SK-N-SH treated with all-trans-retinoic acid at 6 μM for 48 hours (cell line): ENCODE data around the gene EHD1.

ENCODE experiments used
- ATAC-seq: fragments of 200-7000 bp; cut with Tn5 transposase; 3 replicates; pipeline ENCODE4 v1.9.1; 2020; ENCODE audit warnings: mild to moderate bottlenecking, moderate library complexity
- BACH2 ChIP-seq: fragments of 250-450 bp; sonication (Bioruptor Pico); IDR thresholded peaks from 2 replicates; pipeline ENCODE4 v1.9.0; 2021; ENCODE audit warnings: mild to moderate bottlenecking, borderline replicate concordance
- CSDC2 ChIP-seq: fragments of 250-450 bp; sonication (Bioruptor Pico); IDR thresholded peaks from 2 replicates; pipeline ENCODE4 v1.5.0; 2020; ENCODE audit warnings: mild to moderate bottlenecking, moderate library complexity
- ESRRG ChIP-seq: fragments of 250-450 bp; sonication (Bioruptor Pico); IDR thresholded peaks from 2 replicates; pipeline ENCODE4 v1.6.1; 2021; ENCODE audit warnings: mild to moderate bottlenecking
- OSR1 ChIP-seq: fragments of 250-450 bp; sonication (Bioruptor Pico); IDR thresholded peaks from 2 replicates; pipeline ENCODE4 v1.8.0; 2022; ENCODE audit warnings: moderate library complexity, mild to moderate bottlenecking, inconsistent platforms
- PPARA ChIP-seq: fragments of 250-450 bp; sonication (Bioruptor Pico); IDR thresholded peaks from 2 replicates; pipeline ENCODE4 v1.5.0; 2020; ENCODE audit warnings: mild to moderate bottlenecking, borderline replicate concordance
- RARB ChIP-seq: fragments of 250-450 bp; sonication (Bioruptor Pico); IDR thresholded peaks from 2 replicates; pipeline ENCODE4 v1.8.0; 2021; ENCODE audit warnings: mild to moderate bottlenecking, moderate library complexity
- SNAI2 ChIP-seq: fragments of 250-450 bp; sonication (Bioruptor Pico); IDR thresholded peaks from 2 replicates; pipeline ENCODE4 v1.5.0; 2020; ENCODE audit warnings: mild to moderate bottlenecking, moderate library complexity
- TOX ChIP-seq: fragments of 250-450 bp; sonication (Bioruptor Pico); IDR thresholded peaks from 2 replicates; pipeline ENCODE4 v1.8.0; 2021; ENCODE audit warnings: mild to moderate bottlenecking, moderate library complexity, borderline replicate concordance
- ZFP3 ChIP-seq: fragments of 250-450 bp; sonication (Bioruptor Pico); IDR thresholded peaks from 2 replicates; pipeline ENCODE4 v1.5.0; 2020; ENCODE audit warnings: mild to moderate bottlenecking, moderate library complexity
- ZNF565 ChIP-seq: fragments of 450-650 bp; formaldehyde crosslinking; conservative IDR thresholded peaks from 2 replicates; pipeline ENCODE4 v1.5.0; 2020; ENCODE audit warnings: low read depth, mild to moderate bottlenecking, moderate library complexity
- ZNF70 ChIP-seq: fragments of 450-650 bp; formaldehyde crosslinking; IDR thresholded peaks from 2 replicates; pipeline ENCODE4 v1.5.0; 2020; ENCODE audit warnings: mild to moderate bottlenecking, moderate library complexity
- ZNF8 ChIP-seq: fragments of 450-650 bp; formaldehyde crosslinking; IDR thresholded peaks from 2 replicates; pipeline ENCODE4 v1.5.0; 2020; ENCODE audit warnings: mild to moderate bottlenecking, moderate library complexity
- TF ChIP-seq, protein P1 (sequence below): fragments of 250-450 bp; sonication (Bioruptor Pico); IDR thresholded peaks from 2 replicates; pipeline ENCODE4 v1.5.1; 2020; ENCODE audit warnings: low read depth, mild to moderate bottlenecking, moderate library complexity
- TF ChIP-seq, protein P2 (sequence below): fragments of 250-450 bp; sonication (Bioruptor Pico); IDR thresholded peaks from 2 replicates; pipeline ENCODE4 v1.8.0; 2020; ENCODE audit warnings: mild to moderate bottlenecking, moderate library complexity, borderline replicate concordance
- TF ChIP-seq, protein P3 (sequence below): fragments of 250-450 bp; sonication (Bioruptor Pico); IDR thresholded peaks from 2 replicates; pipeline ENCODE4 v1.8.0; 2021; ENCODE audit warnings: low read depth, mild to moderate bottlenecking, moderate library complexity, borderline replicate concordance
- TF ChIP-seq, protein P4 (sequence below): fragments of 250-450 bp; sonication (Bioruptor Pico); IDR thresholded peaks from 2 replicates; pipeline ENCODE4 v1.5.0; 2020; ENCODE audit warnings: mild to moderate bottlenecking, moderate library complexity

The EHD1 gene

DNA sequence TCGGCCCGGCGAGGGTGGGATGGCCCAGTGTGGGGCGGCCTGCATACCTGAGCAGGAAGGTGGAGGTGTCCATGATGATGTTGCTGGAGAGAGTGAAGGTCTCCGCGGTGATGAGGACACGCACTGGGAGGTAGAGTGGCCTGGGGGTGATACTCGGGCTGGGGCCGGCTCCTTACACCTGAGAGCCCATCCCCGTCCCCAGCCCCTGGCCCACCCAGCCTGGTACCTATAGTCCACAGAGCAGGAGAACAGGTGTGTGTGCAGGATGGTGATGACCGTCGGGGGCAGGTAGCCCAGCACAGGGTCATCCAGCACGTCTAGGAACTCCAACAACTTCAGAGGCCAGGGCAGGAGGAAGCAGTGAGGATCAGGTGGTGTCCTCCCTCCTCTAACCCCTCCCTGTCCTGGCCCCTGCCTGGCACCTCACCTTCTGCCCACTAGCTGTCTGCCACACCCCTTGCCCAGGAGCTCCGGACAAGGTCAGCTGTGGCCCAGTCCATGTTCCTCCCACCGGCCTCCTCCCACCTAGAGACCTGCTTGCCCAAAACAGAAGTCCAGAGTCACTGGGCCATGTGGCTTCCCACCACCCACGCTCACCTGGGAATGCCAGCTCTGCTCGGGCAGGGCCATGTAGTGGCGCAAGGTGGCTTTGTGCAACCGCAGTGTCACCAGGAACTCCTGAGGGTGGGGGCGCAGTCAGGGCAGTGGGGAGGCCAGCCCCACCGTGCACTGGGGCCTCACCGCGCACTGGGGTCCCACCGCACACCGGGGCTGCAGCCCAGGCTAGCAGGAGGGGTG is 27.3 kb upstream of the EHD1 start (continued):
- TF ChIP-seq, protein P1, sequence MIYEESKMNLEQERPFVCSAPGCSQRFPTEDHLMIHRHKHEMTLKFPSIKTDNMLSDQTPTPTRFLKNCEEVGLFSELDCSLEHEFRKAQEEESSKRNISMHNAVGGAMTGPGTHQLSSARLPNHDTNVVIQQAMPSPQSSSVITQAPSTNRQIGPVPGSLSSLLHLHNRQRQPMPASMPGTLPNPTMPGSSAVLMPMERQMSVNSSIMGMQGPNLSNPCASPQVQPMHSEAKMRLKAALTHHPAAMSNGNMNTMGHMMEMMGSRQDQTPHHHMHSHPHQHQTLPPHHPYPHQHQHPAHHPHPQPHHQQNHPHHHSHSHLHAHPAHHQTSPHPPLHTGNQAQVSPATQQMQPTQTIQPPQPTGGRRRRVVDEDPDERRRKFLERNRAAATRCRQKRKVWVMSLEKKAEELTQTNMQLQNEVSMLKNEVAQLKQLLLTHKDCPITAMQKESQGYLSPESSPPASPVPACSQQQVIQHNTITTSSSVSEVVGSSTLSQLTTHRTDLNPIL (CRISPR knock-in tag), result no peak
- no peak for TF ChIP-seq ZFP3 (CRISPR knock-in tag)

DNA sequence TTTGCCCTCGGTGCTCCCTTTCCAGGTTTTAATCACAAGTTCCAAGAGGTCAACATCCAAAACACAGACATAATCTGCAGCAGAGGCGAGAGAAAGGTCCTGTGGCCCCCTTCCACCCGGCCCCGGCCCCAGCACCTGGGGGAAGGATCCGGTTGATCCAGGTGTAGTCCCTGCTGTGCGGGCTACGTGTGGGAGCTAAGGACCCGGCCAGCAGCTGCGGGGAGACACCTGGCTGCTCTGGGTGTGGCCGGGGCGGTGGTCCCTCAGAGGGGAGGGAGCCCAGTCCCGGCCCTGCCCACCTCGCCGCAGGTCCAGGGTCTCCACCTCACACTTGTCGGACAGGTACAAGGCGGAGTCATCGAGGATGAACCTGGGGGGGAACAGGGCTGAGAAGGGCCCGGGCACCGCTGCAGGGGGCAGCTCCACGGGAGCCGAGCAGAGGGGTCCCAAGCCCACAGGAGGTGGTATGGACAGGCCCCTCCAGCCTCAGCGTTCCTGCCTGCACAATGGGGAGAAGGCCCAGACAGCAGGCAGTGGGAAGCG is 24.9 kb upstream of the EHD1 start:
- no peak for TF ChIP-seq SNAI2
- no peak for ATAC-seq

DNA sequence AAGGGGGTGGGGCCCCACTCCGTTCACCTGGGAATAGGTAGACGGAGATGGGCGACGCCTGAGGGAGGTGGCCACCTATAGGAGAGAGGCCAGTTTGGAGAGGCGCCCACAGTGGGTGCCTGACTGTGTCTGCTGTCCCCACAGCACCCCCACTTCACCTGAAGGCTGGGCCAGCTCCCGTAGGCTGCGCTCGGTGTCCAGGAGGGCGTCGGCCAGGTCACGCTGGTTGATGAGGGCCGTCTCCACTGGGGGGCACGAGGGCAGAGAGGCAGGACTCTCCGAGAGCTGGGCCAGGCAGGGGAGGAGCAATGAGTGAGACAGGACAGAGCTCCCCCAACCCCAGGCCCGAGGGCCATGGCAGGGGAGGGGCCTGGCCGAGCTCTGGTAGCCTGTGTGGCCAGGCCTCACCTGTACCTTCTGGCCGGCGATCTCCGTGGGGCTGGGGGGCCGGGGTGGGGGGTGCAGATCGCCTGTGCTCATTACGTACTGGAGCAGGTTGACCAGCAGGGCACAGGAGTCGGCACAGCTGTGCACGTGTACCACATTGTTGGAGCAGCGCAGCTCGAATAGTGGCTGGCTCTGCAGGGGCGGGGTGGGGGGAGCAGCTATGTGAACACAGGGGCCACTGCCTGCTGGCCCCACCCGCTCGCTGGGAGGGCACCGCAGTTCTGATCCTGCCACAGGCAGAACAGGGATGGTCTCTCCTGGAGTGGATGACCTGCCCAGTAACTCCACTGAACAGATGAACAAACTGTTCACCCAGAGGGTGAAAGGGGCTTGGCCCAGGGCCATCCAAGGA is 23.9 kb upstream of the EHD1 start:
- TF ChIP-seq ZNF8 (CRISPR knock-in tag) (no peak), ZNF565 (no peak), BACH2 (CRISPR knock-in tag) (no peak), CSDC2 (CRISPR knock-in tag) (no peak), SNAI2 (no peak), ZNF70 (CRISPR knock-in tag) (no peak), PPARA (CRISPR knock-in tag) (no peak), TOX (CRISPR knock-in tag) (no peak), ESRRG (no peak)
- TF ChIP-seq, protein P2, sequence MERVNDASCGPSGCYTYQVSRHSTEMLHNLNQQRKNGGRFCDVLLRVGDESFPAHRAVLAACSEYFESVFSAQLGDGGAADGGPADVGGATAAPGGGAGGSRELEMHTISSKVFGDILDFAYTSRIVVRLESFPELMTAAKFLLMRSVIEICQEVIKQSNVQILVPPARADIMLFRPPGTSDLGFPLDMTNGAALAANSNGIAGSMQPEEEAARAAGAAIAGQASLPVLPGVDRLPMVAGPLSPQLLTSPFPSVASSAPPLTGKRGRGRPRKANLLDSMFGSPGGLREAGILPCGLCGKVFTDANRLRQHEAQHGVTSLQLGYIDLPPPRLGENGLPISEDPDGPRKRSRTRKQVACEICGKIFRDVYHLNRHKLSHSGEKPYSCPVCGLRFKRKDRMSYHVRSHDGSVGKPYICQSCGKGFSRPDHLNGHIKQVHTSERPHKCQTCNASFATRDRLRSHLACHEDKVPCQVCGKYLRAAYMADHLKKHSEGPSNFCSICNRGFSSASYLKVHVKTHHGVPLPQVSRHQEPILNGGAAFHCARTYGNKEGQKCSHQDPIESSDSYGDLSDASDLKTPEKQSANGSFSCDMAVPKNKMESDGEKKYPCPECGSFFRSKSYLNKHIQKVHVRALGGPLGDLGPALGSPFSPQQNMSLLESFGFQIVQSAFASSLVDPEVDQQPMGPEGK (CRISPR knock-in tag), result no peak
- TF ChIP-seq, protein P1 (CRISPR knock-in tag), result no peak
- TF ChIP-seq, protein P3, sequence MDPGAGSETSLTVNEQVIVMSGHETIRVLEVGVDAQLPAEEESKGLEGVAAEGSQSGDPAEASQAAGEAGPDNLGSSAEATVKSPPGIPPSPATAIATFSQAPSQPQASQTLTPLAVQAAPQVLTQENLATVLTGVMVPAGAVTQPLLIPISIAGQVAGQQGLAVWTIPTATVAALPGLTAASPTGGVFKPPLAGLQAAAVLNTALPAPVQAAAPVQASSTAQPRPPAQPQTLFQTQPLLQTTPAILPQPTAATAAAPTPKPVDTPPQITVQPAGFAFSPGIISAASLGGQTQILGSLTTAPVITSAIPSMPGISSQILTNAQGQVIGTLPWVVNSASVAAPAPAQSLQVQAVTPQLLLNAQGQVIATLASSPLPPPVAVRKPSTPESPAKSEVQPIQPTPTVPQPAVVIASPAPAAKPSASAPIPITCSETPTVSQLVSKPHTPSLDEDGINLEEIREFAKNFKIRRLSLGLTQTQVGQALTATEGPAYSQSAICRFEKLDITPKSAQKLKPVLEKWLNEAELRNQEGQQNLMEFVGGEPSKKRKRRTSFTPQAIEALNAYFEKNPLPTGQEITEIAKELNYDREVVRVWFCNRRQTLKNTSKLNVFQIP (CRISPR knock-in tag), result no peak
- TF ChIP-seq, protein P4, sequence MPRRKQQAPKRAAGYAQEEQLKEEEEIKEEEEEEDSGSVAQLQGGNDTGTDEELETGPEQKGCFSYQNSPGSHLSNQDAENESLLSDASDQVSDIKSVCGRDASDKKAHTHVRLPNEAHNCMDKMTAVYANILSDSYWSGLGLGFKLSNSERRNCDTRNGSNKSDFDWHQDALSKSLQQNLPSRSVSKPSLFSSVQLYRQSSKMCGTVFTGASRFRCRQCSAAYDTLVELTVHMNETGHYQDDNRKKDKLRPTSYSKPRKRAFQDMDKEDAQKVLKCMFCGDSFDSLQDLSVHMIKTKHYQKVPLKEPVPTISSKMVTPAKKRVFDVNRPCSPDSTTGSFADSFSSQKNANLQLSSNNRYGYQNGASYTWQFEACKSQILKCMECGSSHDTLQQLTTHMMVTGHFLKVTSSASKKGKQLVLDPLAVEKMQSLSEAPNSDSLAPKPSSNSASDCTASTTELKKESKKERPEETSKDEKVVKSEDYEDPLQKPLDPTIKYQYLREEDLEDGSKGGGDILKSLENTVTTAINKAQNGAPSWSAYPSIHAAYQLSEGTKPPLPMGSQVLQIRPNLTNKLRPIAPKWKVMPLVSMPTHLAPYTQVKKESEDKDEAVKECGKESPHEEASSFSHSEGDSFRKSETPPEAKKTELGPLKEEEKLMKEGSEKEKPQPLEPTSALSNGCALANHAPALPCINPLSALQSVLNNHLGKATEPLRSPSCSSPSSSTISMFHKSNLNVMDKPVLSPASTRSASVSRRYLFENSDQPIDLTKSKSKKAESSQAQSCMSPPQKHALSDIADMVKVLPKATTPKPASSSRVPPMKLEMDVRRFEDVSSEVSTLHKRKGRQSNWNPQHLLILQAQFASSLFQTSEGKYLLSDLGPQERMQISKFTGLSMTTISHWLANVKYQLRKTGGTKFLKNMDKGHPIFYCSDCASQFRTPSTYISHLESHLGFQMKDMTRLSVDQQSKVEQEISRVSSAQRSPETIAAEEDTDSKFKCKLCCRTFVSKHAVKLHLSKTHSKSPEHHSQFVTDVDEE (CRISPR knock-in tag), result no peak
- no peak for ATAC-seq

DNA sequence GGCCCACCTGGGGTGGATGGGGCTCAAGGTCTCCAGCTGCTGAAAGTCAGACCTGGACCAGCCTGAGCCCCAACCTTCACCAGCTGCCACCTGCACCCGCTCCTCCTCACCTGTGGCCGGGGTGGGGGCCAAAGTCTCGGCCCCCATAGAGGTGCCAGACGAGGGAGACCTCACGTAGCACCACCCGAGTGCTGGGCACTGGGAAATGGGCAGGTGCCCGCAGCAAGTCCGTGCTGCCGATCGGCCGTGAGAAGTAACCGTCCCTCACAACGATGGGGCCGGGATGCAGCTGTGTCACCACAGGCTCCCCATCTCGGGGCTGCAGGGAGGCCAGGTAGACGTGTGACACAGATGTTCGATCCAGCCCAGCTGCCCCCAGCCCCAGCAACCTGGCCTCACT is 22.4 kb upstream of the EHD1 start:
- ATAC-seq, result no peak
- TF ChIP-seq ZNF565 (no peak), ZFP3 (CRISPR knock-in tag) (no peak), RARB (CRISPR knock-in tag) (no peak), ESRRG (no peak), OSR1 (CRISPR knock-in tag) (no peak), BACH2 (CRISPR knock-in tag) (no peak), PPARA (CRISPR knock-in tag) (no peak)
- TF ChIP-seq, protein P4 (CRISPR knock-in tag), result no peak
- TF ChIP-seq, protein P3 (CRISPR knock-in tag), result no peak
